Measurements from ENCODE around the gene TOMM5. TPM values are rescaled to one million over a fixed set of nuclear protein-coding genes. Genes with fewer than 3 reads are reported as not detected.

The TOMM5 gene
- total and polyA plus RNA-seq, 2 of the 4 experiments (the other 2 are of a cell fraction): 159 to 206 TPM

GRCh38 chr9:37543468-37543867, 48.9 kb downstream of the TOMM5 start:
- no peaks in the 10 kb centered on the region for H3K27me3 ChIP-seq (ENCODE audit: control insufficient read depth, insufficient read depth, low read length)
- no peak overlapping the region for H3K18ac ChIP-seq (ENCODE audit: low read depth, low read length)
- no TSS peak for BruUV-seq (replicated peaks)
- H3K14ac ChIP-seq (replicated peaks; ENCODE audit: low read depth, low read length): no peak overlapping the region
- no peak overlapping the region for H2BK15ac ChIP-seq (ENCODE audit: low read depth, low read length)
- peaks cover 10% of the 10 kb centered on the region; the same call in 1 of the 2 replicates for H3K36me3 ChIP-seq (ENCODE audit: control insufficient read depth, insufficient read depth, low read length)
- no peak overlapping the region for H3K4me3 ChIP-seq (ENCODE audit: insufficient read depth, low read depth, low read length)
- in situ Hi-C loops (cut with MboI; ENCODE audit: low sequenced_read_pairs): no loop called here
- H2BK20ac ChIP-seq (ENCODE audit: low read depth, low read length): no peak overlapping the region
- no peak overlapping the region for H2AK9ac ChIP-seq (replicated peaks; ENCODE audit: low read depth, low read length, poor library complexity)
- peaks cover 0 to 7% of the 10 kb centered on the region in 2 experiments; a peak in 2 of 4 replicates for H3K79me1 ChIP-seq (ENCODE audit: low read depth in 1 of 2, low read length in 2 of 2)
- ChIA-PET POLR2A (ENCODE audit: unreplicated experiment) (no interaction called here), CTCF (no interaction called here)
- H4K91ac ChIP-seq (ENCODE audit: insufficient read depth, low read depth, low read length): no peak overlapping the region
- no peak overlapping the region for H3K56ac ChIP-seq (ENCODE audit: extremely low read depth, insufficient read depth, low read length)
- no peak overlapping the region for H3K9ac ChIP-seq (ENCODE audit: low read depth, low read length)
- no CpG with 5 or more reads among the region's 1 CpG for WGBS, 2 experiments (ENCODE audit: extremely low coverage in 2 of 2, insufficient read length in 1 of 2)
- H4K5ac ChIP-seq (ENCODE audit: low read depth, low read length): no peak overlapping the region
- no peak overlapping the region for H4K8ac ChIP-seq (ENCODE audit: low read depth in 2 of 2, low read length in 2 of 2)
- H3K27ac ChIP-seq (ENCODE audit: insufficient read depth, low read length): no peak overlapping the region
- no peaks in the 10 kb centered on the region for H3K9me1 ChIP-seq (ENCODE audit: insufficient read depth, low read length)
- H4K20me1 ChIP-seq (ENCODE audit: insufficient read depth, low read length): no peaks in the 10 kb centered on the region
- no peak overlapping the region for H2BK120ac ChIP-seq (ENCODE audit: low read depth, low read length)
- no peak for ATAC-seq (ENCODE audit: low read depth)
- no peak overlapping the region for H2BK5ac ChIP-seq (ENCODE audit: low read depth, low read length, poor library complexity, severe bottlenecking)
- H2AK5ac ChIP-seq (ENCODE audit: low read depth, low read length): no peak overlapping the region
- DNase-seq: no peak
- no peak overlapping the region for H3K4me2 ChIP-seq (ENCODE audit: low read depth, low read length)
- dilution Hi-C loops (cut with HindIII; ENCODE audit: low sequenced_read_pairs, unreplicated experiment): no loop called here
- H3K4me1 ChIP-seq (ENCODE audit: control insufficient read depth, insufficient read depth, low read length): no peaks in the 10 kb centered on the region
- intact Hi-C loops (cut with micrococcal nuclease): no loop called here
- no peak overlapping the region for H3K4ac ChIP-seq (ENCODE audit: low read depth, low read length)
- H3K9me3 ChIP-seq (ENCODE audit: control insufficient read depth, insufficient read depth, low read length): no peaks in the 10 kb centered on the region
- H3K23ac ChIP-seq (ENCODE audit: low read depth, low read length): no peak overlapping the region
- no peak overlapping the region for H2AFZ ChIP-seq (replicated peaks; ENCODE audit: low read length, poor library complexity)
- TF ChIP-seq FOS (IDR thresholded peaks at IDR 0.05; ENCODE audit: low read depth, low read length) (no peak), MXI1 (IDR thresholded peaks at IDR 0.05; ENCODE audit: borderline replicate concordance, low read depth, low read length) (no peak)
